Gastroesophageal sphincter (tissue), 3 donors: ENCODE results near the gene ITK.

Experiments used
- CTCF ChIP-seq, 4 experiments: fragments of 200-600 bp in 2 of 4; fragments of 450-650 bp in 2 of 4; sonication (generic) in 1 of 4; IDR thresholded peaks; one replicate each; pipeline ENCODE4 v1.5.1; 2017 to 2019; ENCODE audit warnings: antibody characterized with exemption in 4 of 4, mild to moderate bottlenecking in 2 of 4, moderate library complexity in 2 of 4
- EP300 ChIP-seq: sonication (generic); formaldehyde crosslinking; IDR thresholded peaks from one replicate; pipeline ENCODE4 v1.6.1; 2017; ENCODE audit warnings: antibody characterized with exemption, mild to moderate bottlenecking
- POLR2A ChIP-seq, 2 donors: fragments of 450-650 bp; IDR thresholded peaks; one replicate each; pipeline ENCODE4 v1.6.1; 2017; ENCODE audit warnings: antibody characterized with exemption in 2 of 2, mild to moderate bottlenecking in 2 of 2, moderate library complexity in 1 of 2
- POLR2AphosphoS5 ChIP-seq: sonication (generic); formaldehyde crosslinking; IDR thresholded peaks from one replicate; pipeline ENCODE4 v1.6.1; 2017; ENCODE audit warnings: antibody characterized with exemption

- TF ChIP-seq CTCF (IDR thresholded peaks at IDR 0.05) (no peak), POLR2A (IDR thresholded peaks at IDR 0.05) (no peak), POLR2AphosphoS5 (no peak), EP300 (no peak)
These were observed 83.0 kb downstream of the ITK start for GRCh38 chr5:157263496-157264090.
